Activated CD8-positive, alpha-beta memory T cell treated with anti-CD3 and anti-CD28 coated beads for 24 hours (primary cell): Measurements from ENCODE around the gene ESRP2.

Experiments used
- DNase-seq: peaks from one replicate; pipeline ENCODE4 v3.0.0-alpha.2; 2020

The ESRP2 gene

GRCh38 chr16:68263559-68264127 lies 27.7 kb upstream of the ESRP2 start:
- DNase-seq = no peak

- no peak for DNase-seq
These were observed 23.3 kb upstream of the ESRP2 start for GRCh38 chr16:68259007-68259825.

GRCh38 chr16:68257906-68258800 lies 22.2 kb upstream of the ESRP2 start:
- no peak for DNase-seq

- no peak for DNase-seq
These were observed 21.5 kb upstream of the ESRP2 start for GRCh38 chr16:68257251-68257905.

- no peak for DNase-seq
These were observed 19.8 kb upstream of the ESRP2 start for GRCh38 chr16:68255712-68256111.

- DNase-seq = no peak
These were observed 17.8 kb upstream of the ESRP2 start for GRCh38 chr16:68253721-68254120.

GRCh38 chr16:68252383-68252782 lies 16.5 kb upstream of the ESRP2 start:
- no peak for DNase-seq

- DNase-seq = no peak
These were observed 15.9 kb upstream of the ESRP2 start for GRCh38 chr16:68251832-68252231.

- no peak for DNase-seq
These were observed 15.0 kb upstream of the ESRP2 start for GRCh38 chr16:68250951-68251350.

- no peak for DNase-seq
These were observed 13.4 kb upstream of the ESRP2 start for GRCh38 chr16:68249371-68249770.

- no peak for DNase-seq
These were observed 12.0 kb upstream of the ESRP2 start for GRCh38 chr16:68247932-68248331.

- DNase-seq = no peak
These were observed 11.5 kb upstream of the ESRP2 start for GRCh38 chr16:68247400-68247799.

GRCh38 chr16:68246666-68247065 lies 10.7 kb upstream of the ESRP2 start:
- no peak for DNase-seq

GRCh38 chr16:68246121-68246520 lies 10.2 kb upstream of the ESRP2 start:
- no peak for DNase-seq

- DNase-seq = peak; percentile 99
These were observed 9.3 kb upstream of the ESRP2 start, which contains the start of gene PLA2G15 for GRCh38 chr16:68244903-68245853. TSS of gene PLA2G15 (plus strand) at chr16:68245373. CDS start at chr16:68245427, 54 bp downstream.

- no peak for DNase-seq
These were observed 8.6 kb upstream of the ESRP2 start for GRCh38 chr16:68244481-68244902.

GRCh38 chr16:68242926-68243858 lies 7.3 kb upstream of the ESRP2 start:
- no peak for DNase-seq

GRCh38 chr16:68242085-68242484 lies 6.2 kb upstream of the ESRP2 start:
- no peak for DNase-seq

GRCh38 chr16:68238029-68238345 lies 2.1 kb upstream of the ESRP2 start:
- DNase-seq = no peak

GRCh38 chr16:68237243-68238028 lies 1.5 kb upstream of the ESRP2 start:
- DNase-seq = peak; percentile 95
